GM21786 (cell line): ENCODE data around the gene AQP9.

ENCODE experiments used
- ATAC-seq: cut with Tn5 transposase; IDR thresholded peaks from one replicate; pipeline ENCODE4 v1.9.1; 2021; ENCODE audit not compliant: unreplicated experiment

The AQP9 gene

GRCh38 chr15:58223432-58223831, 85.3 kb downstream of the AQP9 start:
- no peak for ATAC-seq

- no peak for ATAC-seq
Measured at GRCh38 chr15:58224068-58224467, 85.9 kb downstream of the AQP9 start.

- ATAC-seq: no peak
Measured at GRCh38 chr15:58227706-58228543, 89.7 kb downstream of the AQP9 start.

DNA sequence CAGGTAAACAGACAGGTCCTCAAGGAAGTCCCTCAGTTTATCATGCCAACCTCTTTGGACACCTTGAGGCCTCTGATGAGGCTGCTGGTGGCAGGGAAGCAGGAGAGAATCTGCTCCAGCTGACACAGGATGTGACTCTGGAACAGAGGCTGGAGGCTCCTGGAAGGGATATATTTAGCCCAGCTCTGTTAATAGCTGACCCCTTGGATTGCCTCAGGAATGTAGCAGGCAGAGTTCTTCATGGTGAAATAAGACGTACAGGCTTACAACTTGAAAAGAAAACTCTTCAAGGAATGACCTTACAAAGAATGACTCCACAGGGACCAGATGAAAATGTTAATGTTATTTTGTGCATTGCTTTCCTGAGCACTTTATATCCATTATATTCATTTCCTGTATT, 90.5 kb downstream of the AQP9 start:
- no peak for ATAC-seq

DNA sequence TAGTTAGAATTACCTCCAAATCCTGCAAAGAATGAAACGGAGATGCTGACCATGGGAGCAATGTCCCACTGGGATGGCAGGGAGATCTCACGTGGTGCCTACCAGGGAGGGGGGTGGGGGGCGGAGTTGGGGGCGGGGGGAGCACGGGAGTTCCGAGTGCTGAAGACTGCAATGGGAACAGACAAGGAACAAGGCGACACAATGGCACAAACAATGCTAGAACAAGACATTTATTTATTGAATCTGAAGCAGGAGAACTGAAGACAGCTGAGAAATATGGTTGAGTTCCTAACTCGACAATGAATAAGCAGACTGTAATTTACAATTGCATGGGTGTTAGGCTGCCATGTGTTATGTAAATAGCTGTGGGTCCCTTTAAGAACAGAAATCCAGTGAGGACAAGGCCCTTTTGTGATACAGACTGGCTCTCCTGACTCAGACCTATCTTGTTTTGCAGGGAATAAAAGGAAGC, 91.2 kb downstream of the AQP9 start:
- no peak for ATAC-seq

GRCh38 chr15:58232281-58233065, 94.3 kb downstream of the AQP9 start:
- ATAC-seq: no peak

DNA sequence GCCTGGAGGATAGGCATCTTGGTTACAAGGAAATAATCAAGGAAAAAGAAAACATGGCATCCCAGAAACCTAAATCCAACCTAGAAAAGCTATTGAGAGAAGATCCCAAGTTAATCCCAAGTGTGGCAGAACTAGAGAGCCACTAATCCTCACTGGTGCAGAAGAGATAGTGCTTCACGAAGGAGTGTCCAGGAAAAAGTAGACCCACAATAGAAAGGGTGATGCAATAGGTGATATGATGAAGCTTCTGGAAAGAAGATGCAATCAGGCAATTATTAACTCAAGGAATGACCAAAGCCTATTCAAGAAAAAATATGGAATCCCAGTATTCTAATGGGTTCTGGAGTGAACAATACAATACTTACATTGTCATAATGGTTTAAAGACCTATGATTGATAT, 95.2 kb downstream of the AQP9 start:
- ATAC-seq: no peak
